ENCODE results near the gene TOM1L1.

TOM1L1 gene

DNA sequence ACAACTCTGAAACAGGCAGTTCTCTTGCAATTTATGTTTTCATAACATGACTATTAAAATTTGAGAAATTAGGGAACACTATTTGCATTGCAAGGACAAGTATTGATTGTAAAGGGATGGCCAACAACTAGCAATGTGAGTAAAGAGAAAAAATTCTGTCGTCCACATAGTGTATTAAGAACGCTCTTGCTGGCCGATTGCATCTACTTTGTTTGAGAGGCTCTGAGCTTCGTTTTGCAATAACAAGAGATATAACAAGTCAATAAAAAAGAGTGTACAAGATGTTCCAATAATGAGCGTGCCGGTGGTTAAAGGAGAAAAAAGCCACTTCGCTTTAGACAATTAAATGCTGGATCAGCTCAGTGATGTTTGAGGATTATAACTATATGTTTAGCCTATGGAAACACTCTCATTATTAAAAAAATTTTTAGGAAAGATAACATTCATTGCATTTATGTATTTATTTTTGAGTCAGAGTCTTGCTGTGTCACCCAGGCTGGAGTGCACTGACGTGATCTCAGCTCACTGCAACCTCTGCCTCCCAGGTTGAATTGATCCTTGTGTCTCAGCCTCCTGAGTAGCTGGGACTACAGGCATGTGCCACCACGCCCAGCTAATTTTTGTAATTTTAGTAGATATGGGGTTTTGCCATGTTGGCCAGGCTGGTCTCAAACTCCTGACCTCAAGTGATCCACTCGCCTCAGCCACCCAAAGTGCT is 19.2 kb upstream of the TOM1L1 start:
- no peak overlapping the region for H3K4me3 ChIP-seq (ENCODE audit: low read depth, low read length)
- DNase-seq = no peak
- no peaks in the 10 kb centered on the region for H3K27me3 ChIP-seq (replicated peaks)
- H3K27ac ChIP-seq = no peak overlapping the region
- TF ChIP-seq, protein P1, sequence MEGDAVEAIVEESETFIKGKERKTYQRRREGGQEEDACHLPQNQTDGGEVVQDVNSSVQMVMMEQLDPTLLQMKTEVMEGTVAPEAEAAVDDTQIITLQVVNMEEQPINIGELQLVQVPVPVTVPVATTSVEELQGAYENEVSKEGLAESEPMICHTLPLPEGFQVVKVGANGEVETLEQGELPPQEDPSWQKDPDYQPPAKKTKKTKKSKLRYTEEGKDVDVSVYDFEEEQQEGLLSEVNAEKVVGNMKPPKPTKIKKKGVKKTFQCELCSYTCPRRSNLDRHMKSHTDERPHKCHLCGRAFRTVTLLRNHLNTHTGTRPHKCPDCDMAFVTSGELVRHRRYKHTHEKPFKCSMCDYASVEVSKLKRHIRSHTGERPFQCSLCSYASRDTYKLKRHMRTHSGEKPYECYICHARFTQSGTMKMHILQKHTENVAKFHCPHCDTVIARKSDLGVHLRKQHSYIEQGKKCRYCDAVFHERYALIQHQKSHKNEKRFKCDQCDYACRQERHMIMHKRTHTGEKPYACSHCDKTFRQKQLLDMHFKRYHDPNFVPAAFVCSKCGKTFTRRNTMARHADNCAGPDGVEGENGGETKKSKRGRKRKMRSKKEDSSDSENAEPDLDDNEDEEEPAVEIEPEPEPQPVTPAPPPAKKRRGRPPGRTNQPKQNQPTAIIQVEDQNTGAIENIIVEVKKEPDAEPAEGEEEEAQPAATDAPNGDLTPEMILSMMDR (IDR thresholded peaks at IDR 0.05; ENCODE audit: low read depth, low read length, missing control alignments) = no peak
- in situ Hi-C loops (cut with HindIII; ENCODE audit: low pct_ligation_motif_present, low sequenced_read_pairs) = no loop called here
- no peaks in the 10 kb centered on the region for H3K36me3 ChIP-seq (replicated peaks)

DNA sequence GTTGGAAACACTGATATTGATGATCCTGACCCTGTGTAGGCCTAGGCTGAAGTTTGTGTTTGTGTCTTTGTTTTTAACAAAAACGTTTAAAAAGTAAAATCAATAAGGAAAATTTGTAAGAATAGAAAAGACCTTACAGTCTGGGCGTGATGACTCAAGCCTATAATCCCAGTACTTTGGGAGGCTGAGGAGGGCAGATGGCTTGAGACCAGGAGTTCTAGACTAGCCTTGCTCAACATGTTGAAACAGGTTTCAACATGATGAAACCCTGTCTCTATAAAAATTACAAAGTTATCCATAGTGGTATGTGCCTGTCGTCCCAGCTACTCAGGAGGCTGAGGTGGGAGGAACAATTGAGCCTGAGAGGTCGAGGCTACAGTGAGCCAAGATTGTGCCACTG is 18.3 kb upstream of the TOM1L1 start:
- no peaks in the 10 kb centered on the region for H3K36me3 ChIP-seq (replicated peaks)
- no peak overlapping the region for H3K27ac ChIP-seq
- no peak overlapping the region for H3K4me3 ChIP-seq (ENCODE audit: low read depth, low read length)
- no peaks in the 10 kb centered on the region for H3K27me3 ChIP-seq (replicated peaks)
- TF ChIP-seq, protein P1 (IDR thresholded peaks at IDR 0.05; ENCODE audit: low read depth, low read length, missing control alignments) = no peak
- DNase-seq = no peak
- in situ Hi-C loops (cut with HindIII; ENCODE audit: low pct_ligation_motif_present, low sequenced_read_pairs) = no loop called here

DNA sequence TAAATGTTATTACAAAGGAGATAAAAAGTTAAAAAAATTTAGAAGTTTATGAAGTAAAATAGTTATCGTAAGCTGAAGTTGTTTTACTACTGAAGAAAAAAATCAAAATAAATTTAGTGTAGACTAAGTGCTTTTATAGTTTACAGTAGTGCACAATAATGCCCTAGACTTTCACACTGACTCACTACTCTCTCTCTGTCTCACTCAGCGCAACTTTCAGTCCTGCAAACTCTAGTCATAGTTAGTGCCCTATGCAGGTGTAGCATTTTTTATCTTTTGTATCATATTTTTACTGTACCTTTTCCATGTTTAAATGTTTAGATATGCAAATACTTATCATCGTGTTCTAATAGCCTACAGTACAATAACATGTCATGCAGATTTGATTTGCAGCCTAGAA is 17.7 kb upstream of the TOM1L1 start:
- TF ChIP-seq, protein P1 (IDR thresholded peaks at IDR 0.05; ENCODE audit: low read depth, low read length, missing control alignments) = no peak
- Histone ChIP-seq H3K27ac (no peak overlapping the region), H3K27me3 (replicated peaks) (no peaks in the 10 kb centered on the region), H3K36me3 (replicated peaks) (no peaks in the 10 kb centered on the region), H3K4me3 (ENCODE audit: low read depth, low read length) (no peak overlapping the region)
- DNase-seq = no peak
- in situ Hi-C loops (cut with HindIII; ENCODE audit: low pct_ligation_motif_present, low sequenced_read_pairs) = no loop called here

DNA sequence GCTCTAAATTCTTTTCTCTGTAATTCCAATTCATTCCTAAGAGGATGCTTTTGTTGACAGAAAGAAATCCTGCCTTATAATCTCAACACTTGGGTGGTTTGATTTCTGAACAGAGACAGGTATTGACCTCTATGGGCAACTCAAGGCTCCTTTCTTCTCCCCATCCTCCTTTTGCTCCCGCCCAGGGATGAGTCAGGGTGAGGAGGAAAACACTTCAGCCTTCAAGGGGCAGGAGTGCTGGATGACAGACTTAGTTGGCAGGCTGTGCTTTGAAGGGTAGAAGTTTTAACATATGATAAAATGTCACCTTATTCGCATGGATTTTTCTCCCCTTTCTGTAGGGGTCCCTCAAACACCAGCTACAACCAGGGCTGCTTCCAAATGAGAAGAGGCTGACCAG is 16.7 kb upstream of the TOM1L1 start:
- DNase-seq = no peak
- TF ChIP-seq, protein P1 (IDR thresholded peaks at IDR 0.05; ENCODE audit: low read depth, low read length, missing control alignments) = no peak
- Histone ChIP-seq H3K27me3 (replicated peaks) (no peaks in the 10 kb centered on the region), H3K36me3 (replicated peaks) (no peaks in the 10 kb centered on the region), H3K4me3 (ENCODE audit: low read depth, low read length) (no peak overlapping the region), H3K27ac (no peak overlapping the region)
- in situ Hi-C loops (cut with HindIII; ENCODE audit: low pct_ligation_motif_present, low sequenced_read_pairs) = no loop called here

DNA sequence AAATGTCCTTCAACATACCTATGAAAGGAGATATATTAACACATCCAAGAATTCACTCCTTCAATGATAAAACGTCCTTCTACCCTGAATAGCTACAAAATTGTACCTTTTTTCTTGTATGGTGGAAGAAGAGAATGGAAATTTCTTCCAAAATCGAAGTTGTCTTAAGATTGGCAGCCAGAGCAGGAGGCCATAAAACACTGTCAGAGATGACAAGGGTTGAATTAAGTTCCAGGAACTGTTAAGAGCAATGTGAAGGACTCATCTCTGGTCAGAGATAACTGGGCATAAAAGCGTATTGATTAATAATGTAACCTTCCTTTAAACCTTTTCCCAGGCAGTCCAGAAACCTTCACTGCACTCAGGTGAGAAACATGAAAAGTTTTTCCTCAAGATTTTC is 12.9 kb upstream of the TOM1L1 start:
- TF ChIP-seq, protein P1 (IDR thresholded peaks at IDR 0.05; ENCODE audit: low read depth, low read length, missing control alignments) = no peak

DNA sequence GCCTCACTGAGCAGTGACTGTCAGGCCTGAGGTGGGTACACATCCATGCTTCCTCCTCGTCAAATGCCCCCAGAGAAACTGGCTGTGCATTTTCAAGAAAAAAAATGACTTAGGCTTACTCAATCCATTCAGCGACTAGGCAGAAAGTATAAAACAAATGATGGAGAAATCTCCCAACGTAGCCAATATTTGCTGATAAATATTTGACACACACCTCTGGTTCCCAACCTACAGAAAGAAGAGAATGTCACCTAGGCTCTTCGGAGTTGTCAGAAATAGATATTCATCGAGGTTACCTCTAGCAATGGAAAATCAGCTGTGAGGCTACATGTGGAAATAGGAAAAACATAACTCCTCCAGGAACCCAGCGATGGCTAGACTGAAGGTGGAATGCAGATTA is 12.4 kb upstream of the TOM1L1 start:
- no peak for DNase-seq
- Histone ChIP-seq H3K27ac (no peak overlapping the region), H3K4me3 (ENCODE audit: low read depth, low read length) (no peak overlapping the region), H3K27me3 (replicated peaks) (no peaks in the 10 kb centered on the region), H3K36me3 (replicated peaks) (no peaks in the 10 kb centered on the region)
- in situ Hi-C loops (cut with HindIII; ENCODE audit: low pct_ligation_motif_present, low sequenced_read_pairs) = no loop called here
- TF ChIP-seq, protein P1 (IDR thresholded peaks at IDR 0.05; ENCODE audit: low read depth, low read length, missing control alignments) = no peak

More for the DNA sequence above, 12.9 kb upstream of the TOM1L1 start:
- DNase-seq = no peak
- Histone ChIP-seq H3K27ac (no peak overlapping the region), H3K27me3 (replicated peaks) (no peaks in the 10 kb centered on the region), H3K4me3 (ENCODE audit: low read depth, low read length) (no peak overlapping the region), H3K36me3 (replicated peaks) (no peaks in the 10 kb centered on the region)
- in situ Hi-C loops (cut with HindIII; ENCODE audit: low pct_ligation_motif_present, low sequenced_read_pairs) = no loop called here
